Measurements from ENCODE around the gene PLPPR1.

- TF ChIP-seq CTCF (IDR thresholded peaks at IDR 0.05; ENCODE audit: extremely low read depth in 1 of 2, insufficient read depth in 1 of 2, low read depth in 1 of 2, low read length in 2 of 2) (no peak), POLR2A (IDR thresholded peaks at IDR 0.05; ENCODE audit: low read depth, low read length) (no peak), EZH2 (IDR thresholded peaks at IDR 0.05; ENCODE audit: borderline replicate concordance, low read depth, low read length, severe bottlenecking) (no peak), GATA2 (IDR thresholded peaks at IDR 0.05; ENCODE audit: insufficient read depth, insufficient read length, low read depth, low read length) (no peak), POLR2AphosphoS5 (IDR thresholded peaks at IDR 0.05; ENCODE audit: insufficient read depth, low read depth, low read length) (no peak), JUN (IDR thresholded peaks at IDR 0.05; ENCODE audit: borderline replicate concordance, insufficient read depth, insufficient read length, low read depth) (no peak), FOS (IDR thresholded peaks at IDR 0.05; ENCODE audit: borderline replicate concordance, insufficient read depth, low read length) (no peak)
These were observed 341.5 kb downstream of the PLPPR1 start for GRCh38 chr9:101369884-101370531.
